ENCODE measurements around the gene AKAP6.
"Not testable (repeated sequence)": the region's sequence is repeated elsewhere in the genome, so short reads cannot be mapped to it uniquely, and the experiment has no call there.

The AKAP6 gene

GRCh38 chr14:32458720-32459119, 129.6 kb downstream of the AKAP6 start:
- TF ChIP-seq CTCF (IDR thresholded peaks at IDR 0.05; ENCODE audit: low read depth, low read length): no peak
- no peak for DNase-seq (ENCODE audit: extremely low read depth, low read depth)

DNA sequence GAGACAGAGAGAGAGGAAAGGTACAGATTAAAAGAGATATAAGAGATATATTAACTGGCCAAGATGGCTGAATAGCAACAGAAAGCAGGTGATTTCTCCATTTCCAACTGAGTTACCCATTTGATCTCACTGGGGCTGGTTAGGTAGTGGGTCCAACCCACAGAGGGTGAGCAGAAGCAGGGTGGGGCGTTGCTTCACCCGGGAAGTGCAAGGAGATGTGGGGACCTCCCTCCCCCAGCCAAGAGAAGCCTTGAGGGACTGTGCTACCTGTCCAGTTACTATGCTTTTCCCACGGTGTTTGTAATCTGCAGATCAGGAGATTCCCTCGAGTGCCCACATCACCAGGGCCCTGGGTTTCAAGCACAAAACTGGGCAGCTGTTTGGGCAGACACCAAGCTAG, 131.2 kb downstream of the AKAP6 start:
- TF ChIP-seq CTCF (IDR thresholded peaks at IDR 0.05; ENCODE audit: low read depth, low read length): no peak
- no peak for DNase-seq (ENCODE audit: extremely low read depth, low read depth)

DNA sequence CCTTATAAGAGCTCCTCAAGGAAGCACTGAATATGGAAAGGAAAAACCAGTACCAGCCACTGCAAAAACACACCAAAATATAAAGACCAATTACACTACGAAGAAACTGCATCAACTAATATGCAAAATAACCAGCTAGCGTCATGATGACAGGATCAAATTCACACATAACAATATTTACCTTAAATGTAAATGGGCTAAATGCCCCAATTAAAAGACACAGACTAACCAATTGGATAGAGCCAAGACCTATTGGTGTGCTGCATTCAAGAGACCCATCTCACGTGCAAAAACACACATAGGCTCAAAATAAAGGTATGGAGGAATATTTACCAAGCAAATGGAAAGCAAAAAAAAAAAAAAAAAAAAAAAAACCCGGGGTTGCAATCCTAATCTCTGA, 133.5 kb downstream of the AKAP6 start:
- DNase-seq (ENCODE audit: extremely low read depth, low read depth): not testable (repeated sequence)

DNA sequence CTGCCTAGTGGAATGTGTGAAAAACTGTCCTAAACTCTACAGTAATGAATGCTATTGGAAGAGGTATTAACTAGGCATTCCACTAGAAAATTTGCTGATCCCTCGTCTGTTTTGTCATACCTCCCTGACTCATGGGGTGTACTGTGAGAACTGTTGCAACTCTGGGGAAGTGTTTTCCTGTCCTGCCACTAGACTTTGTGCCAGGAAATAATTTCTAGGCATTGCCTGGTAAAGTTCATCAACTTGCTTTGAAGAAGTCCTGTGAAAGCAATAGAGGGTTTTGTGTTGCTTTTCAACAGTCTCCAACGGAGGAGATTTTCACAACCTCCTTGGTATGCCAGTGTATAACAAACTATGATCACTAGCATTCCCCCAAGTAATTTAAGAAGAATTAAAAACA, 139.9 kb downstream of the AKAP6 start:
- no peak for TF ChIP-seq CTCF (IDR thresholded peaks at IDR 0.05; ENCODE audit: low read depth, low read length)
- DNase-seq (ENCODE audit: extremely low read depth, low read depth): peak; percentile 44

DNA sequence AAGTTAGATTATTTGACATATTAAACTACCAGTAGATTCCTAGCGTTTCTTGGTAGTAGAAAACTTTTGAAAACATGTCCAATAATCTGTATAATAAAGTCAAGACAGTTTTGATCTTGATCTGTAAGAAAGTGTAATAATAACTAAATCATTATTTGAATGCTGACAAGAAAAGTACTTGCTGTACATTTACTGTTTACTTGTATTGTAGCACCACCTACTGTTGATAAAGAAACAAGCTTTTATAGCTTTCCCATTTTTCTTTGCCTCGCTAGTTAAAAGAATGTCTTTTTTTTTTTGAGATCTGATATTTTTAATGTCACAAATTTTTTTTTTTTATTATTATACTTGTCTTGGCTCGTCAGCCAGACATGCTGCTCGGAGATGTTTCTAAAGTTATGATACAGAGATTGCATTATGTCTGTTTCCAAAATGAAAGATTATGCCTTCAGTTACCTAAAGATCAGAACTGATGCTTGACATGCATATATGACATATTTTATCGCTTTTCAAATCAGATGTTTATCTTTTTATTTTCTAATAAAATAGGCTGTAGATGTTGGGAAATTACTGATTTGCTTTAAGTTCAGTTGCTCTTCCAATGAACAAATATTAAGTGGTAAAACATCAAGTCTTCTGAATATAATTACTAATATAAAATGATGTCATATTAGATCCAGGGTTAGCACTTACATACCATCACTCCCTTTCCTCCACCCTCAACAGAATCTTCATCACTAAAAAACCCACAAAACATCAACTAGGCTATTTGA, 140.5 kb downstream of the AKAP6 start:
- DNase-seq (ENCODE audit: extremely low read depth, low read depth): peak; percentile 20
- peak; percentile 49 for TF ChIP-seq CTCF (IDR thresholded peaks at IDR 0.05; ENCODE audit: low read depth, low read length)

DNA sequence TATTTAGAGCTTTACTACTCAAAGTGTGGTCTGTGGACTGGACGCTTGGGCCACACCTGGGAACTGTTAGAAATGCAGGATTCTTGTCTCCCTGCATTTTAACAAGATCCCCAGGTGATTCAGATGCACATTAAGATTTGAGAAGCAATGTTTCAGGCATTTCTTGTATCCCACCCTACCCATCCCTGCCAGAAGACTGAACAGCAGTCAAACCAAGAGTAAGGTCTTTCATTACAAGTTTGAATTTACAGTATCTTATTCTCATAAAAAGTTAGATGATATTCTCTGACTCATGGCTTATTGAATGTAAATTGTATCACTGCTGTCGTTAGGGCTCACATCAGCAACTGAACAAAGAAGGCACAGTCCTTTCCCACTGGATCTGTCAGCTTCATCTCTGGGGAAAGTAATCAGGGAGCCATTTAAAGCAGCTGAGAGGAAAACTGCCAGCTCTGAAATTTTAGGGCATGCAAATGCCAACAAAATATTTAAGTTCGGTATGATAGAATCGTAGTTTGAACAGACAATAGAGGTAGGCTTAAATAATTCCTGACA, 141.1 kb downstream of the AKAP6 start:
- no peak for TF ChIP-seq CTCF (IDR thresholded peaks at IDR 0.05; ENCODE audit: low read depth, low read length)
- no peak for DNase-seq (ENCODE audit: extremely low read depth, low read depth)

- TF ChIP-seq CTCF (IDR thresholded peaks at IDR 0.05; ENCODE audit: low read depth, low read length): no peak
Measured at GRCh38 chr14:32471181-32471580, 142.1 kb downstream of the AKAP6 start.

DNA sequence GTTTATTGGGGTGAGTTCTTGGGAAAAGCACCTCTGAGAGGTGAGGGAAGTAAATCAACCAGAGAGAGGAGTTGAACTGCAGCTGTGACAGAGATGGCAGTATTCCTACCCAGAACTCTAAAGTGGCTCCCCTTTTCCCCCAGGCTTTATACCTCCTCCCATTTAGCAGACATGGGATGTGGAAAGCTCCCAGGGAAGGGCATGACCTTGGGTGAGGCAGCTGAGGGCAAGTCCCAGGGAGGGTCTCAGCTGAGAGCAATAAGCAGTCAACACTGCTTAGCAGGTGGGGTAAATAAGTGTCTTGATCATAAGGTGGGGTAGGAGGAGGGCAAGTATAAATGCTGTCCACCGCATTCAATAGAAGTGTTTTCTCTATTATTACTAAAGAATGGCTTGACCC, 143.0 kb downstream of the AKAP6 start:
- no peak for DNase-seq (ENCODE audit: extremely low read depth, low read depth)
- TF ChIP-seq CTCF (IDR thresholded peaks at IDR 0.05; ENCODE audit: low read depth, low read length): no peak

More at GRCh38 chr14:32471181-32471580, 142.1 kb downstream of the AKAP6 start:
- no peak for DNase-seq (ENCODE audit: extremely low read depth, low read depth)

All from AG09319 (cell line).